ENCODE data around the gene GPC6. TPM values are rescaled to one million over a fixed set of nuclear protein-coding genes. Genes with fewer than 3 reads are reported as not detected.

The GPC6 gene
- total and polyA plus RNA-seq, 4 donors = 5.0 to 37.4 (median 18.9) TPM

DNA sequence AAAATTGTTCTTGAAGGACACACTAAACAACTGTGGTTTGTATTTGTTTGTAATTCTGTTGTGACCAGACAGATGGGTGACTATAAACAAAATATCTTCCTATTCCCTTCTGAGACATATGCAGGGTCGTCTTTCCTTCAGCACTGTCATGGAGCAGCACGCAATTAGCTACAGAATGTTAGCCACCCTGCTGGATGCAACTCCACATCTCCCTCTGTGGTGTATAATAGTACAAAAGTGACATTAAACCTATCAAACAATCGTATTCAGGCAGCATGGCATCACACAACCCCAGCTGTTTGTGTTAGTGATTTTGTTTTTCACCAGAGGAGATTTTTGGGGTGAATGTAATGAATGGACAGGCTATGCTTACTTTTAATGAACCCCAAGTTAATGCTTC is 146.2 kb downstream of the GPC6 start:
- Histone ChIP-seq H3K9me3 (ENCODE audit: control insufficient read depth, low read length) (no peaks in the 10 kb centered on the region), H3K27me3 (ENCODE audit: control insufficient read depth in 1 of 2, insufficient read depth in 2 of 2, low read length in 1 of 2) (no peaks in the 10 kb centered on the region), H3K27ac (ENCODE audit: low read depth in 1 of 2, low read length in 2 of 2) (no peak overlapping the region), H3K36me3 (ENCODE audit: control insufficient read depth in 1 of 2, insufficient read depth in 2 of 2, low read length in 1 of 2) (no peaks in the 10 kb centered on the region), H3K4me3 (ENCODE audit: low read length in 2 of 2) (no peak overlapping the region), H3K4me1 (ENCODE audit: control insufficient read depth in 1 of 2, insufficient read depth in 2 of 2, low read length in 2 of 2) (no peaks in the 10 kb centered on the region)
- intact Hi-C loops (cut with DNase I) = no loop called here
- ATAC-seq (ENCODE audit: low FRiP score) (no peak), DNase-seq (no peak)
- WGBS, 2 donors = 90 to 91% methylated on average over 3 of the region's 3 CpGs

DNA sequence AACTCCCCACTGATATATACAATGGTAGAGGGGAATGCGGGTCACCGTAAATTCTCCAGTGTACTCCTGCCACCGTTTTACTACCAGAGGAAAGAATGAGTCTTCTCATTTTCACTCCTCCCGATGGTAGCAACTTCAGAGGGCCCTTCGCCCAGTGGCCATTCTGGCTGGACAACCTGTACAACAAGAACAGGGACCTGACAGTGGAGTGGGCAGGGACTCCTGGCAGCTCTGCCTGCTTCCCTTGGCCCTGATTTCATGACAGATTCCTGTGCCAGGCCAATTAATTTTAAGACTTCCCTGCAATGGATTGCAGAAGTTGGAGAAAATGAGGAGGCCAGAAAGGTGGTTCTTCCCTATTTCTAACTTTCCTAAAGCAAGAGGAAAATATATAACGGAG is 148.9 kb downstream of the GPC6 start:
- Histone ChIP-seq H3K9me3 (ENCODE audit: control insufficient read depth, low read length) (no peaks in the 10 kb centered on the region), H3K4me3 (ENCODE audit: low read length in 2 of 2) (no peak overlapping the region), H3K4me1 (ENCODE audit: control insufficient read depth in 1 of 2, insufficient read depth in 2 of 2, low read length in 2 of 2) (no peaks in the 10 kb centered on the region), H3K27me3 (ENCODE audit: control insufficient read depth in 1 of 2, insufficient read depth in 2 of 2, low read length in 1 of 2) (no peaks in the 10 kb centered on the region), H3K36me3 (ENCODE audit: control insufficient read depth in 1 of 2, insufficient read depth in 2 of 2, low read length in 1 of 2) (no peaks in the 10 kb centered on the region), H3K27ac (ENCODE audit: low read depth in 1 of 2, low read length in 2 of 2) (no peak overlapping the region)
- intact Hi-C loops (cut with DNase I) = no loop called here
- DNase-seq (no peak), ATAC-seq (ENCODE audit: low FRiP score) (no peak)
- whole genome bisulfite sequencing, 2 donors = 77 to 87% methylated on average over 6 of the region's 6 CpGs

DNA sequence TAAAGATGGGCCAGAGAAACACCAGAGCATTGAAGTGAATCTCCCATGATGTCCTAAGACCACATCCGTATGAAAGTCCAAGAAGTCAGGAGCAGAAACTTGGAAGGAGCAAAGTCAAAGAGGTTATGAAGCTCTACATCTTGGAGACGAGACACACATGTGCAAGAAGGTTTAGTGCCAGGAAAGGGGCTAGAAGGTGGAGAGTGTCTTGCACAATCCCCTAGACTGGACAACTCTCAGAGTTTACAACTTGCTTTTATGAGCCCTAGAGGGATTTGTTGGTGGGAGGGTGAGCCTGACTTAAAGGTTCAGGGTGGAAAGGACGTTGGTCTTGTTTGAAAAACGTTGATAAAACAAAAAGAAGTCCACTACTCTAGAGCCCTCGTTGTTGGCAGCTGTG is 150.6 kb downstream of the GPC6 start:
- Histone ChIP-seq H3K4me1 (ENCODE audit: control insufficient read depth in 1 of 2, insufficient read depth in 2 of 2, low read length in 2 of 2) (no peaks in the 10 kb centered on the region), H3K9me3 (ENCODE audit: control insufficient read depth, low read length) (no peaks in the 10 kb centered on the region), H3K27ac (ENCODE audit: low read depth in 1 of 2, low read length in 2 of 2) (no peak overlapping the region), H3K36me3 (ENCODE audit: control insufficient read depth in 1 of 2, insufficient read depth in 2 of 2, low read length in 1 of 2) (no peaks in the 10 kb centered on the region), H3K27me3 (ENCODE audit: control insufficient read depth in 1 of 2, insufficient read depth in 2 of 2, low read length in 1 of 2) (no peaks in the 10 kb centered on the region), H3K4me3 (ENCODE audit: low read length in 2 of 2) (no peak overlapping the region)
- DNase-seq (no peak), ATAC-seq (ENCODE audit: low FRiP score) (no peak)
- intact Hi-C loops (cut with DNase I) = no loop called here
- WGBS, 2 donors = 69 to 75% methylated on average over 5 of the region's 5 CpGs

DNA sequence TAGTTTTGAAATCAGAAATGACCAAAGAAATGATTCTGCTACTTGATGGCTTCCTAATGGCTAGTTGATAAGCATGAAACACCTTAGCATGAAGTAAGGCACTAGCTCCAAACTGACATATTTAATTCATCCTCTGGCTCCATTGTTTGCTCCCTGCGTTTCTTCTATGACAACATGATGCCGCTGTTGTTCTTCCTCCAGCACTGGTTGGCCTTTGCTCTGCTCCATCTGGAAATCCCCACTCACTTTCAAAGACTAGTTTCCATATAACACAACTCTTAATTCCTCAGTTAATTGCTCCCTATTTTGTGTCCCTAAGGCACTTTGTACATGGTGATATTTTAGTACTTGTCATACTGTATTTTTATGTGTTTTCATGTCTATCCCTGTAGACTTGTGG is 151.6 kb downstream of the GPC6 start:
- no peaks in the 10 kb centered on the region for H3K4me1 ChIP-seq (ENCODE audit: control insufficient read depth in 1 of 2, insufficient read depth in 2 of 2, low read length in 2 of 2)
- ATAC-seq (ENCODE audit: low FRiP score) = no peak
- WGBS, 2 donors = 81 to 92% methylated on average over 2 of the region's 2 CpGs
- intact Hi-C loops (cut with DNase I) = no loop called here
- H3K27ac ChIP-seq (ENCODE audit: low read depth in 1 of 2, low read length in 2 of 2) = no peak overlapping the region
- no peak overlapping the region for H3K4me3 ChIP-seq (ENCODE audit: low read length in 2 of 2)
- DNase-seq = no peak
- no peaks in the 10 kb centered on the region for H3K27me3 ChIP-seq (ENCODE audit: control insufficient read depth in 1 of 2, insufficient read depth in 2 of 2, low read length in 1 of 2)
- H3K9me3 ChIP-seq (ENCODE audit: control insufficient read depth, low read length) = no peaks in the 10 kb centered on the region
- H3K36me3 ChIP-seq (ENCODE audit: control insufficient read depth in 1 of 2, insufficient read depth in 2 of 2, low read length in 1 of 2) = no peaks in the 10 kb centered on the region

DNA sequence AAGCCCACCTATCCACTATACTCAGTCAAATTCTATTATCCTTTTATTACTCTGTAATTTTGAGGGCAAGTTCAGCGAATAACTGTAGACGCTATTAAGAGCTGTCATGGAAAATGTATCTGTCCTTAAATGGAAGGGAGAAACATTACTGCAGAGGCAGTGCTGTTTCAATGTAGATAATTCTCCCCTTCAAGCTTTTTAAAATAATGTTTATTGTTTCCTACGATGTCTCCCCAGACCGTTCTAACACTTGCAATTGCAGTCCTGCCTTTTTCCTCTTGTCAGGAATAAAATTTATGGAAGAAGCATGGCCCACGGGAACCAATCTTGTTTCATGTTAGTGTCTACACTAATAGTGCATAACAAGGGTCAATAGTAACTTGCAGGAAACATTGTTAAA is 159.5 kb downstream of the GPC6 start:
- Histone ChIP-seq H3K27ac (ENCODE audit: low read depth in 1 of 2, low read length in 2 of 2) (no peak overlapping the region), H3K36me3 (ENCODE audit: control insufficient read depth in 1 of 2, insufficient read depth in 2 of 2, low read length in 1 of 2) (no peaks in the 10 kb centered on the region), H3K4me3 (ENCODE audit: low read length in 2 of 2) (no peak overlapping the region), H3K27me3 (ENCODE audit: control insufficient read depth in 1 of 2, insufficient read depth in 2 of 2, low read length in 1 of 2) (no peaks in the 10 kb centered on the region), H3K9me3 (ENCODE audit: control insufficient read depth, low read length) (no peaks in the 10 kb centered on the region), H3K4me1 (ENCODE audit: control insufficient read depth in 1 of 2, insufficient read depth in 2 of 2, low read length in 2 of 2) (peaks cover 0 to 3% of the 10 kb centered on the region in 2 donors)
- no peak for DNase-seq
- 73 to 82% methylated on average over 5 of the region's 5 CpGs for WGBS, 2 donors
- intact Hi-C loops (cut with DNase I) = no loop called here
- ATAC-seq (ENCODE audit: low FRiP score) = no peak

DNA sequence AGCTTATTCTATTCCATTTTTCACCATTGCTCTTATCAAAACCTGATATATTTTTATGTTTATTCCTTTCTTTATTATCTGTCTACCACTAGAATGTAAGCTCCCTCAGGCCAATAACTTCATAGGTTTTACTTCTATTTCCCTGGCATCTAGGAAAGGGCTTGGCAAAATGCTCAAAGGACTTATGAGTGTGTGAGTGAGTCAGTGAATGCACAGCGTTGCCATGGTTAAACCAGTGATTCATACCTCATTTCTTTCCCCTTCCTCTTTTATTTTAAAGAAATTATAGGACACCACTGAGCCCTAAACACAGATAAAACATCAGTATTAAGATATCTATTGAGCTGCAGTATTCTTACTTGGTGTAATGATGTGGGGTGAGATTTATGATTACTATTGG is 162.1 kb downstream of the GPC6 start:
- intact Hi-C loops (cut with DNase I) = no loop called here
- Histone ChIP-seq H3K36me3 (ENCODE audit: control insufficient read depth in 1 of 2, insufficient read depth in 2 of 2, low read length in 1 of 2) (no peaks in the 10 kb centered on the region), H3K9me3 (ENCODE audit: control insufficient read depth, low read length) (no peaks in the 10 kb centered on the region), H3K27me3 (ENCODE audit: control insufficient read depth in 1 of 2, insufficient read depth in 2 of 2, low read length in 1 of 2) (no peaks in the 10 kb centered on the region), H3K27ac (ENCODE audit: low read depth in 1 of 2, low read length in 2 of 2) (no peak overlapping the region), H3K4me1 (ENCODE audit: control insufficient read depth in 1 of 2, insufficient read depth in 2 of 2, low read length in 2 of 2) (peaks cover 0 to 3% of the 10 kb centered on the region in 2 donors), H3K4me3 (ENCODE audit: low read length in 2 of 2) (no peak overlapping the region)
- DNase-seq (no peak), ATAC-seq (ENCODE audit: low FRiP score) (no peak)
- 89 to 90% methylated on average over 1 of the region's 1 CpG for WGBS, 2 donors

DNA sequence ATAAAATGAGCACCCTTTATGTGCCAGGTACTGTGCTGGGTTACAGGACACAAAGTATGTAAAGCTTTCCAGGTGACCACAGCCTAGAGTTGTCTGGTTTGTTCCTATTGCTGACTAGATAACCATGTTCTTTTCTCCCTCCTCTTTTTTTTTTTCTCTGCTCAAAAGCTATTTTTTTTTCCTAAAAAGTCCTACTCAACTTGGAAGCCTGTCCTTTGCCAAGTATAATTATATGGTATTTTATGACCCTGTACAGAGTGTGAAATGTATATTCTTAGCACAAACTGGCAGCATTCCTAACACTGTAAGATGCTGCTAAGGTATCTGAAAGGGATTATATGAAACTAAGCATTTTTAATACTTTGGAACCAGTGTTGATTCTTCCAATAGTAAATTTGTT is 171.0 kb downstream of the GPC6 start:
- DNase-seq (no peak), ATAC-seq (ENCODE audit: low FRiP score) (no peak)
- intact Hi-C loops (cut with DNase I) = no loop called here

DNA sequence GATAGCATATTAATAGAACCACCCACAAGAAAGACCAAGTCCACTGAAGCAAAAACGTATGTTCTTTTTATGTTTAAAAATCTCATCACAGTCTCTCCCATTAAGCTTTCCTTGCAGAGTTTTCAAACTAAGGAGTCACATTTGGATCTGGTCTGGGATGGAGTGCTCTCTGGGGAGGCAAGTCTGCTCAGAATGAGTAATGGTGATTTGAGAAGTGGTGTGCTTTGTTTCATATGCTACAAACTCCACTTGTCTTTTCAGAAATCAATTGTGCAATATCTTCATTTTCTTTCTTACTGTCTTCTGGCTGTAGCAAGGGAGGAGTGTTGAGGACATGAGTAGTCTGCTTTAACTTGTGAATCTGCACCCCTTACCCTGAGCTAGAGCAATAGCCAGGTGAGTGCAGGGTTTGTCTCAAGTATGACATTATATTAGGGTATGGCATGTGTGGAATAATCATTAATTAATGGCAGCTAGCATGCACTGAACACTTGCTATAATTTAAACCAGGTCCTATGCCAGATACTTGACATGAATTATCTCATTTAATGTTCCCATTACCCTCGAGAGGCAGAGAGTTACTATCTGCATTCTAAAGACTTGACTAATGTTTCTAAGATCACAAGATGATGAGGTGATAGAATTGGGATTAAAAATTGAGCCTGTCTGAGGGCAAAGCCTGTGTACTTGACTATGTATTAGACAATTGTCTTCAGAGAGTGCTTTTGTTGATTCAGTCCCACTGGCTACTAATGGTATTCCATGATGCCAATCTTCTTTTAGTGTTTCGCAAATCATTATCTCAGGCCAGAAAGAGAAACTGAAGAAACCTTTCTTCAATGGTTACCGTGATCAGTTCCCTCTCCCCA is 171.8 kb downstream of the GPC6 start:
- no peak overlapping the region for H3K27ac ChIP-seq (ENCODE audit: low read depth in 1 of 2, low read length in 2 of 2)
- DNase-seq (no peak), ATAC-seq (ENCODE audit: low FRiP score) (no peak)
- intact Hi-C loops (cut with DNase I) = no loop called here
- H3K9me3 ChIP-seq (ENCODE audit: control insufficient read depth, low read length) = peaks cover 2% of the 10 kb centered on the region
- no peak overlapping the region for H3K4me3 ChIP-seq (ENCODE audit: low read length in 2 of 2)
- WGBS, 2 donors = 66% methylated on average over 4 of the region's 4 CpGs
- no peaks in the 10 kb centered on the region for H3K4me1 ChIP-seq (ENCODE audit: control insufficient read depth in 1 of 2, insufficient read depth in 2 of 2, low read length in 2 of 2)
- no peaks in the 10 kb centered on the region for H3K27me3 ChIP-seq (ENCODE audit: control insufficient read depth in 1 of 2, insufficient read depth in 2 of 2, low read length in 1 of 2)
- H3K36me3 ChIP-seq (ENCODE audit: control insufficient read depth in 1 of 2, insufficient read depth in 2 of 2, low read length in 1 of 2) = no peaks in the 10 kb centered on the region

More for the DNA sequence above, 171.0 kb downstream of the GPC6 start:
- Histone ChIP-seq H3K36me3 (ENCODE audit: control insufficient read depth in 1 of 2, insufficient read depth in 2 of 2, low read length in 1 of 2) (no peaks in the 10 kb centered on the region), H3K27me3 (ENCODE audit: control insufficient read depth in 1 of 2, insufficient read depth in 2 of 2, low read length in 1 of 2) (no peaks in the 10 kb centered on the region), H3K4me3 (ENCODE audit: low read length in 2 of 2) (no peak overlapping the region), H3K4me1 (ENCODE audit: control insufficient read depth in 1 of 2, insufficient read depth in 2 of 2, low read length in 2 of 2) (no peaks in the 10 kb centered on the region), H3K9me3 (ENCODE audit: control insufficient read depth, low read length) (peaks cover 2% of the 10 kb centered on the region), H3K27ac (ENCODE audit: low read depth in 1 of 2, low read length in 2 of 2) (no peak overlapping the region)

DNA sequence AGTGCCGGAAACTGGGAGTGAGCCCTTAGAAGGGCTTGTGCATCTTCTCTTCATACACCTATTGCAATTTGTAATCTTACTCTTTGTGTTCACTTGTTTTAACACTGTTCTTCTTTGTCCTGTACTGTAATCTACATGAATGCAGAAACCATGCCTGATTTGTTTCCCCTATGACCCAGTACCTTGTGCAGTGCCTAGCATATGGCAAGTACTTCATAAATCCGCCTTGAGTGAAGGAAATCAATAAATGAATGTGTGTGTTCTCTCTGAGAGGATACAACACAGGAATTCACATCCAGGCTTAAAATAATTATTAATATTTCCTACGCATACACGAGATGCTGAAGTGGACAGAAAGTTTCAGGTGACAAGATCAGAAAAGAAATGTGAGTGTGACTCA is 172.6 kb downstream of the GPC6 start:
- Histone ChIP-seq H3K4me1 (ENCODE audit: control insufficient read depth in 1 of 2, insufficient read depth in 2 of 2, low read length in 2 of 2) (no peaks in the 10 kb centered on the region), H3K27ac (ENCODE audit: low read depth in 1 of 2, low read length in 2 of 2) (no peak overlapping the region), H3K9me3 (ENCODE audit: control insufficient read depth, low read length) (peaks cover 2% of the 10 kb centered on the region), H3K27me3 (ENCODE audit: control insufficient read depth in 1 of 2, insufficient read depth in 2 of 2, low read length in 1 of 2) (no peaks in the 10 kb centered on the region), H3K4me3 (ENCODE audit: low read length in 2 of 2) (no peak overlapping the region), H3K36me3 (ENCODE audit: control insufficient read depth in 1 of 2, insufficient read depth in 2 of 2, low read length in 1 of 2) (no peaks in the 10 kb centered on the region)
- ATAC-seq (ENCODE audit: low FRiP score) (no peak), DNase-seq (no peak)
- WGBS, 2 donors = 96 to 97% methylated on average over 4 of the region's 4 CpGs
- intact Hi-C loops (cut with DNase I) = no loop called here
